GM12878 (cell line): ENCODE results near the gene DLG2. TPM values are rescaled to one million over a fixed set of nuclear protein-coding genes. Genes with fewer than 3 reads are reported as not detected.

Experiments
- ATAC-seq: fragments of 200-7000 bp; cut with Tn5 transposase; 3 replicates; pipeline ENCODE4 v1.9.1; 2020; ENCODE audit warnings: mild to moderate bottlenecking, moderate library complexity
- BruUV-seq: library from RNA; stranded (reverse); fragments of 400-500 nt; replicated peaks from 2 replicates; lab custom pipeline; 2021; lab: Mats Ljungman, UMichigan
- CTCF ChIA-PET: fragments of 300-600 bp; sonication (Branson Sonifier 250); formaldehyde crosslinking; extraction: SDS; loops from one replicate; lab custom pipeline; 2021; ENCODE audit warnings: inconsistent platforms; lab: Yijun Ruan, JAX
- POLR2A ChIA-PET: fragments of 350-600 bp; formaldehyde crosslinking; extraction: SDS; loops from one replicate; lab custom pipeline; 2021; ENCODE audit warnings: inconsistent platforms; lab: Charles Lee
- RAD21 ChIA-PET: fragments of 300-600 bp; sonication (Branson Sonifier 250); formaldehyde crosslinking; loops from one replicate; lab custom pipeline; 2023; ENCODE audit warnings: antibody characterized with exemption; ENCODE audit not compliant: unreplicated experiment; lab: Charles Lee
- SMC1A ChIA-PET: fragments of 300-600 bp; sonication (Branson Sonifier 250); formaldehyde crosslinking; loops from one replicate; lab custom pipeline; 2023; ENCODE audit not compliant: unreplicated experiment, uncharacterized antibody; lab: Charles Lee
- DNase-seq: peaks from one replicate; pipeline ENCODE4 v3.0.0-alpha.2; 2011; ENCODE audit warnings: low read depth, low spot score
- FAIRE-seq: peaks from 3 replicates; lab custom pipeline; 2011; peaks lifted over from hg19 to GRCh38; lab: Jason Lieb, UNC
- H2AFZ ChIP-seq: 2 replicates; pipeline ENCODE4 v1.6.0; 2011; ENCODE audit warnings: low read depth, low read length, control low read depth; ENCODE audit not compliant: control insufficient read depth
- H3K27ac ChIP-seq: 2 replicates; pipeline ENCODE4 v1.5.1; 2011; ENCODE audit warnings: control low read depth; ENCODE audit not compliant: control insufficient read depth, insufficient read depth
- H3K27me3 ChIP-seq, 2 experiments: replicated peaks in 1 of 2; 2 replicates each; pipeline versions ENCODE4 v1.6.0 to v1.6.1; 2011; ENCODE audit warnings: low read length in 1 of 2; ENCODE audit not compliant: control insufficient read depth in 2 of 2, insufficient read depth in 2 of 2
- H3K36me3 ChIP-seq, 2 experiments: 2 replicates each; pipeline ENCODE4 v1.5.1; 2011; ENCODE audit warnings: low read length in 1 of 2; ENCODE audit not compliant: control insufficient read depth in 2 of 2, insufficient read depth in 2 of 2
- H3K4me1 ChIP-seq: 2 replicates; pipeline ENCODE4 v1.6.1; 2011; ENCODE audit warnings: mild to moderate bottlenecking, low read length, moderate library complexity, mixed read lengths; ENCODE audit not compliant: control insufficient read depth, insufficient read depth
- H3K4me2 ChIP-seq: 2 replicates; pipeline ENCODE4 v1.6.0; 2011; ENCODE audit warnings: control low read depth; ENCODE audit not compliant: control insufficient read depth, insufficient read depth
- H3K4me3 ChIP-seq: fragments of 200-600 bp; sonication (generic); 2 replicates; pipeline ENCODE4 v1.5.1; 2016
- H3K79me2 ChIP-seq: 2 replicates; pipeline ENCODE4 v1.6.0; 2011; ENCODE audit warnings: low read length; ENCODE audit not compliant: control insufficient read depth, insufficient read depth
- H3K9ac ChIP-seq: 2 replicates; pipeline ENCODE4 v1.8.0; 2011; ENCODE audit warnings: low read length, control low read depth, mixed read lengths; ENCODE audit not compliant: control insufficient read depth, insufficient read depth
- H3K9me3 ChIP-seq: replicated peaks from 3 replicates; pipeline ENCODE4 v1.5.1; 2011; ENCODE audit warnings: mild to moderate bottlenecking, low read length; ENCODE audit not compliant: control insufficient read depth, insufficient read depth
- H4K20me1 ChIP-seq: 2 replicates; pipeline ENCODE4 v1.6.0; 2011; ENCODE audit not compliant: control insufficient read depth, insufficient read depth
- ASH2L ChIP-seq: fragments of 300-600, 200-600 bp; sonication (generic); IDR thresholded peaks from 2 replicates; pipeline ENCODE4 v1.6.1; 2017; ENCODE audit warnings: low read depth, mild to moderate bottlenecking, borderline replicate concordance
- ATF7 ChIP-seq: fragments of 450-650 bp; IDR thresholded peaks from 2 replicates; pipeline ENCODE4 v1.6.1; 2016; ENCODE audit warnings: low read depth, mild to moderate bottlenecking
- BACH1 ChIP-seq: fragments of 450-650 bp; IDR thresholded peaks from 2 replicates; pipeline ENCODE4 v1.6.1; 2017; ENCODE audit warnings: mild to moderate bottlenecking, borderline replicate concordance
- BCL11A ChIP-seq: IDR thresholded peaks from 2 replicates; pipeline ENCODE4 v1.6.1; 2011; ENCODE audit warnings: low read depth, low read length
- CHD2 ChIP-seq: IDR thresholded peaks from 2 replicates; pipeline ENCODE4 v1.6.1; 2011; ENCODE audit warnings: low read depth, low read length, improper control_type of control experiment, borderline replicate concordance
- GABPA ChIP-seq: IDR thresholded peaks from 2 replicates; pipeline ENCODE4 v1.6.1; 2014; ENCODE audit warnings: antibody characterized with exemption, low read depth, mild to moderate bottlenecking, inconsistent platforms
- GATAD2B ChIP-seq: fragments of 450-650 bp; conservative IDR thresholded peaks from 2 replicates; pipeline ENCODE4 v1.6.1; 2017; ENCODE audit warnings: low read depth, mild to moderate bottlenecking, moderate library complexity
- IKZF2 ChIP-seq, 2 experiments: fragments of 450-650 bp; IDR thresholded peaks; 2 replicates each; pipeline ENCODE4 v1.6.1; 2017; ENCODE audit warnings: mild to moderate bottlenecking in 2 of 2, moderate library complexity in 2 of 2
- MXI1 ChIP-seq: fragments of 150-350 bp; IDR thresholded peaks from 2 replicates; pipeline ENCODE4 v1.6.1; 2011; ENCODE audit warnings: low read depth, mild to moderate bottlenecking, inconsistent platforms, low read length, improper control_type of control experiment
- MYC ChIP-seq: IDR thresholded peaks from 2 replicates; pipeline ENCODE4 v1.6.1; 2011; ENCODE audit warnings: mild to moderate bottlenecking, low read length, moderate library complexity, inconsistent platforms; ENCODE audit not compliant: insufficient read depth, insufficient replicate concordance, insufficient read length, severe bottlenecking
- PAX8 ChIP-seq: fragments of 450-650 bp; IDR thresholded peaks from 2 replicates; pipeline ENCODE4 v1.6.1; 2017; ENCODE audit warnings: mild to moderate bottlenecking, moderate library complexity
- PML ChIP-seq: IDR thresholded peaks from 2 replicates; pipeline ENCODE4 v1.6.1; 2012; ENCODE audit warnings: low read length, inconsistent platforms
- SMARCA5 ChIP-seq: fragments of 450-650 bp; IDR thresholded peaks from 2 replicates; pipeline ENCODE4 v1.6.1; 2017; ENCODE audit warnings: mild to moderate bottlenecking
- STAT1 ChIP-seq: fragments of 450-650 bp; conservative IDR thresholded peaks from 2 replicates; pipeline ENCODE4 v1.6.1; 2014; ENCODE audit warnings: antibody characterized with exemption, mild to moderate bottlenecking
- ZNF274 ChIP-seq: IDR thresholded peaks from one replicate; pipeline ENCODE4 v1.8.0; 2011; ENCODE audit not compliant: insufficient read length, insufficient read depth
- ZNF384 ChIP-seq: IDR thresholded peaks from 2 replicates; pipeline ENCODE4 v1.6.1; 2012; ENCODE audit warnings: low read depth, mild to moderate bottlenecking, low read length, improper control_type of control experiment, borderline replicate concordance
- ZSCAN29 ChIP-seq: fragments of 450-650 bp; IDR thresholded peaks from 2 replicates; pipeline ENCODE4 v1.6.1; 2017; ENCODE audit warnings: mild to moderate bottlenecking, moderate library complexity
- WGBS: methylation state at CpG from one replicate; pipeline ENCODE4 v1.1.6; 2016; ENCODE audit warnings: low lambda C conversion rate; ENCODE audit not compliant: insufficient replicate concordance, insufficient coverage; ENCODE audit errors: missing lambda C conversion rate; 5-methylcytosine and 5-hydroxymethylcytosine counted together
- in situ Hi-C: fragments of 300-500 bp; cut with MboI; formaldehyde crosslinking; loops from 9 replicates; pipeline ENCODE4 v1.14.3; 2018; ENCODE audit warnings: mixed read lengths
- intact Hi-C: fragments of 100-400 bp; cut with micrococcal nuclease; formaldehyde crosslinking; loops from one replicate; pipeline ENCODE4 v1.14.2; 2022; ENCODE audit not compliant: unreplicated experiment
- polyA plus RNA-seq, 11 experiments: library from polyadenylated mRNA; depleted of rRNA in 4 of 11; unstranded in 6 of 11; stranded (reverse) in 5 of 11; fragments of >200 nt; fragmentation: Nextera tagmentation in 4 of 11; fragmentation: Illumina TruSeq in 1 of 11; extraction: Ambion mirVana in 4 of 11; extraction: Trizol in 1 of 11; gene quantifications; 1 replicate in 1 of 11; 2 replicates in 10 of 11; pipeline versions ENCODE4 v1.2.1 to v1.2.3, GENCODE V29; 2011 to 2016; ENCODE audit warnings: inconsistent platforms in 2 of 11, missing spikeins in 2 of 11, low read depth in 1 of 11
- total RNA-seq, 4 experiments: library from RNA; depleted of rRNA in 3 of 4; stranded (reverse); fragments of >200 nt in 3 of 4; fragmentation: Illumina TruSeq in 1 of 4; extraction: Trizol in 1 of 4; gene quantifications; 2 replicates each; pipeline versions ENCODE4 v1.2.1 to v1.2.3, GENCODE V29; 2013 to 2021
- TF ChIP-seq, protein P1 (sequence below): IDR thresholded peaks from 2 replicates; pipeline ENCODE4 v1.6.1; 2011; ENCODE audit warnings: mild to moderate bottlenecking, low read depth, low read length, moderate library complexity; ENCODE audit not compliant: insufficient replicate concordance
- TF ChIP-seq, protein P2 (sequence below): fragments of 450-650 bp; IDR thresholded peaks from 2 replicates; pipeline ENCODE4 v1.6.1; 2016; ENCODE audit warnings: mild to moderate bottlenecking
- TF ChIP-seq, protein P3 (sequence below): fragments of 450-650 bp; IDR thresholded peaks from 2 replicates; pipeline ENCODE4 v1.6.1; 2018; ENCODE audit warnings: borderline replicate concordance, mild to moderate bottlenecking; ENCODE audit not compliant: partially characterized antibody

DLG2 gene
- total and polyA plus RNA-seq, 10 of the 15 experiments (the other 5 are each of a cell fraction or from before 2014, with no cell fraction given): 0.09 to 0.98 (median 0.35) TPM

DNA sequence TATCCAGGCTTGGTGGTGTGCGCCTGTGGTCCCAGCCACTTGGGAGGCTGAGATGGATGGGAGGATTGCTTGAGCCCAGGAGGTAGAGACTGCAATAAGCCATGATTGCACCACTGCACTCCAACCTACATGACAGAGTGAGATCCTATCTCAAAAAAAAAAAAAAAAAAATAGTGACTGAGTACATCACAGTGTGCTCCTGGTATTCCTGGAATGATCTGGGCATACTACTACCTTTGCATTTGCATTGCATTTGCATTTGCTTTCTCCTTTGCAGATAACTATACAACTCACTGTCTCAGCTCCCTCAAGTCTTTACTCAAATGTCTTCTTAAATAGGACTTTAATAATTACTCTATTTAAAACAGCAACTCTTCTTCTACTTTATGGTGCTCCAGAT is 51.8 kb downstream of the DLG2 start:
- ChIA-PET SMC1A (no interaction called here), CTCF (no interaction called here)
- in situ Hi-C loops: loop anchor here (25.0 kb wide), 1 partner anchor 1237 kb away; the partner anchor contains the start of gene PRSS23

More for the DNA sequence above, 51.8 kb downstream of the DLG2 start:
- Histone ChIP-seq H3K4me1 (no peaks in the 10 kb centered on the region), H4K20me1 (no peaks in the 10 kb centered on the region), H3K36me3 (no peaks in the 10 kb centered on the region), H3K9me3 (no peaks in the 10 kb centered on the region), H3K27me3 (no peaks in the 10 kb centered on the region), H3K4me3 (no peak overlapping the region), H2AFZ (no peak overlapping the region), H3K79me2 (no peaks in the 10 kb centered on the region), H3K4me2 (no peak overlapping the region), H3K9ac (no peak overlapping the region), H3K27ac (no peak overlapping the region)
- TF ChIP-seq, protein P1, sequence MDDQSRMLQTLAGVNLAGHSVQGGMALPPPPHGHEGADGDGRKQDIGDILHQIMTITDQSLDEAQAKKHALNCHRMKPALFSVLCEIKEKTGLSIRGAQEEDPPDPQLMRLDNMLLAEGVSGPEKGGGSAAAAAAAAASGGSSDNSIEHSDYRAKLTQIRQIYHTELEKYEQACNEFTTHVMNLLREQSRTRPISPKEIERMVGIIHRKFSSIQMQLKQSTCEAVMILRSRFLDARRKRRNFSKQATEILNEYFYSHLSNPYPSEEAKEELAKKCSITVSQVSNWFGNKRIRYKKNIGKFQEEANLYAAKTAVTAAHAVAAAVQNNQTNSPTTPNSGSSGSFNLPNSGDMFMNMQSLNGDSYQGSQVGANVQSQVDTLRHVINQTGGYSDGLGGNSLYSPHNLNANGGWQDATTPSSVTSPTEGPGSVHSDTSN: no peak
- TF ChIP-seq BACH1: no peak
- TF ChIP-seq ZNF384: no peak
- TF ChIP-seq PAX8: no peak
- no peak for TF ChIP-seq BCL11A
- TF ChIP-seq CHD2: no peak
- TF ChIP-seq ATF7: no peak
- TF ChIP-seq SMARCA5: no peak
- no peak for TF ChIP-seq ZNF274
- TF ChIP-seq IKZF2 (IDR thresholded peaks at IDR 0.05): no peak
- TF ChIP-seq GATAD2B: no peak
- TF ChIP-seq MYC: no peak
- TF ChIP-seq, protein P2, sequence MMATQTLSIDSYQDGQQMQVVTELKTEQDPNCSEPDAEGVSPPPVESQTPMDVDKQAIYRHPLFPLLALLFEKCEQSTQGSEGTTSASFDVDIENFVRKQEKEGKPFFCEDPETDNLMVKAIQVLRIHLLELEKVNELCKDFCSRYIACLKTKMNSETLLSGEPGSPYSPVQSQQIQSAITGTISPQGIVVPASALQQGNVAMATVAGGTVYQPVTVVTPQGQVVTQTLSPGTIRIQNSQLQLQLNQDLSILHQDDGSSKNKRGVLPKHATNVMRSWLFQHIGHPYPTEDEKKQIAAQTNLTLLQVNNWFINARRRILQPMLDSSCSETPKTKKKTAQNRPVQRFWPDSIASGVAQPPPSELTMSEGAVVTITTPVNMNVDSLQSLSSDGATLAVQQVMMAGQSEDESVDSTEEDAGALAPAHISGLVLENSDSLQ: no peak
- TF ChIP-seq STAT1: no peak
- TF ChIP-seq PML: no peak
- no peak for TF ChIP-seq ASH2L
- TF ChIP-seq GABPA: no peak
- no peak for TF ChIP-seq MXI1
- no peak for TF ChIP-seq ZSCAN29
- TF ChIP-seq, protein P3, sequence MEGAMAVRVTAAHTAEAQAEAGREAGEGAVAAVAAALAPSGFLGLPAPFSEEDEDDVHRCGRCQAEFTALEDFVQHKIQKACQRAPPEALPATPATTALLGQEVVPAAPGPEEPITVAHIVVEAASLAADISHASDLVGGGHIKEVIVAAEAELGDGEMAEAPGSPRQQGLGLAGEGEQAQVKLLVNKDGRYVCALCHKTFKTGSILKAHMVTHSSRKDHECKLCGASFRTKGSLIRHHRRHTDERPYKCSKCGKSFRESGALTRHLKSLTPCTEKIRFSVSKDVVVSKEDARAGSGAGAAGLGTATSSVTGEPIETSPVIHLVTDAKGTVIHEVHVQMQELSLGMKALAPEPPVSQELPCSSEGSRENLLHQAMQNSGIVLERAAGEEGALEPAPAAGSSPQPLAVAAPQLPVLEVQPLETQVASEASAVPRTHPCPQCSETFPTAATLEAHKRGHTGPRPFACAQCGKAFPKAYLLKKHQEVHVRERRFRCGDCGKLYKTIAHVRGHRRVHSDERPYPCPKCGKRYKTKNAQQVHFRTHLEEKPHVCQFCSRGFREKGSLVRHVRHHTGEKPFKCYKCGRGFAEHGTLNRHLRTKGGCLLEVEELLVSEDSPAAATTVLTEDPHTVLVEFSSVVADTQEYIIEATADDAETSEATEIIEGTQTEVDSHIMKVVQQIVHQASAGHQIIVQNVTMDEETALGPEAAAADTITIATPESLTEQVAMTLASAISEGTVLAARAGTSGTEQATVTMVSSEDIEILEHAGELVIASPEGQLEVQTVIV: no peak
- POLR2A ChIA-PET: no interaction called here
- intact Hi-C loops: no loop called here
- DNase-seq (no peak), FAIRE-seq (no peak), ATAC-seq (no peak)
- WGBS: 92% methylated on average over 1 of the region's 1 CpG
- no TSS peak for BruUV-seq
- RAD21 ChIA-PET: no interaction called here
